NK-92 (cell line): ENCODE data around the gene APRT.
"Not testable (repeated sequence)": the region's sequence is repeated elsewhere in the genome, so short reads cannot be mapped to it uniquely, and the experiment has no call there.

Source experiments
- DNase-seq: peaks from one replicate; lab custom pipeline; 2025; ENCODE audit not compliant: unreplicated experiment; lab: John Stamatoyannopoulos, UW

The APRT gene

GRCh38 chr16:88774544-88775393, 37.0 kb downstream of the APRT start:
- DNase-seq, result no peak

GRCh38 chr16:88773812-88774291, 37.9 kb downstream of the APRT start:
- no peak for DNase-seq

DNA sequence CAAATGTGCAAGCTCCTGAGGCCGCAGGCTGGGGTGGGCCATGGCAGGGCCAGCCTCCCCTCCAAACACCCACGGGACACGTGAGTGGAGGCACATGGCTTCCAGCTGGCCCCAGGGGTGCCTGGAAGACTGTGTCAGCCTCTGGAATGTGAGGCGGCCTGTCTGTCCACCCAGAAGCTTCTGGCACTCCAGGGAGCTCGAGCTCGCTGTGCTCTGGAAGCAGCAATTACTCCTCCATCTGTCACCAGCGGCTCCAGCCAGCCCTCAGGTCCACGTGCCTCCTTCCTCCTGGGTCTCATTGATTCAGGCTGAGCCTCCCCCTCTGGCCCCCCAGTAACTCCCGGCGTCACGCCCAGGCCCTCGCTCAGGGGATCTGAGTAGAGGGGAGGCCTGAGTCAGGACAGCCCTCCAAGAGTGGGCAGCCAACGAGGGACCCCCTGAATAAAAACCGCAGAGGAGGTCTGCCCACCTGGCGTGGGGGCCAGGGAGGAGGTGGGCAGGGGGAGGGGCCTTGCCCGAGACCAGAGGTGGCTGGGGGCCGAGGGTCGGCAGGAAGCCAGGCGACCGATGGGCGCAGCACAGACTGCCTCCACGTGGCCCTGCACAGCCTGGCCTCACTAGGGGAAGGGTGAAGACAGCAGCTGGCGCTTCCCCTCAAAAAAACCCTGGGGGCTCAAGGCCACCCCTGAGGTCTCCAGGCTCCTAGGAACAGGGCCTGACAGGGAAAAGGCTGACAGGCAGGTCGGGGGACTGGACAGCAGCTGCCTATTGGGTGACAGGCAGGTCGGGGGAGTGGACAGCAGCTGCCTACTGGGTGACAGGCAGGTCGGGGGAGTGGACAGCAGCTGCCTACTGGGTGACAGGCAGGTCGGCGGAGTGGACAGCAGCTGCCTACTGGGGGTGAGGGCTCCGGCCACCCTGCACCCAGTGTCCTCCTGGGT, 38.6 kb downstream of the APRT start:
- no peak for DNase-seq

DNA sequence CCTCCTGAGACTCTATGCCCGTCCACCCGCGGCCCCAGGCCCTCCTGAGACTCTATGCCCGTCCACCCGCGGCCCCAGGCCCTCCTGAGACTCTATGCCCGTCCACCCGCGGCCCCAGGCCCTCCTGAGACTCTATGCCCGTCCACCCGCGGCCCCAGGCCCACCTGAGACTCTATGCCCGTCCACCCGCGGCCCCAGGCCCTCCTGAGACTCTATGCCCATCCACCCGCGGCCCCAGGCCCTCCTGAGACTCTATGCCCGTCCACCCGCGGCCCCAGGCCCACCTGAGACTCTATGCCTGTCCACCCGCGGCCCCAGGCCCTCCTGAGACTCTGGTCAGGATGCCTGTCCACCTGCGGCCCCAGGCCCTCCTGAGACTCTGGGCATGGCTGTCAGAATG, 39.9 kb downstream of the APRT start:
- not testable (repeated sequence) for DNase-seq

DNA sequence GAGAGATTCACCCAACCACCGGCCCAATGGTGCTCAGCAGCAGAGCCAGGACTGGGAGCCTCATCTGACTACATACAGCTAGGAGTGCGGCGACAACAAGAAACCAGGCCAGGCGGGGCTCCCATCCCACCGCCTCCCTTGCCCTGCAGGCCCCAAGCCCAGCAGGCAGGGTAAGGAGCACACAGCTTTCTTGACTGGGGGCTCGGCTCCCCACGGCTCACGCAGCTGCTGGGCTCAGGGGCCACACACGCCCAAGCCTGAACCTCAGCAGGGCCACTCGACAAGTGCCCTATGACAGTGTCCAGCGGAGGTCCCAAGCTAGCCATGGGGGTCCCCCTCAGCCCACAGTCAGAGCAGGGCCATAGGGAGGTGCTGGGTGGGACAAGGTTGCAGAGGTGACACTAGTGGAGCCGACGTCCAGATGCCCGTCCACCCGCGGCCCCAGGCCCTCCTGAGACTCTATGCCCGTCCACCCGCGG, 40.4 kb downstream of the APRT start:
- no peak for DNase-seq

GRCh38 chr16:88770461-88771293, 41.1 kb downstream of the APRT start:
- DNase-seq, result no peak

DNA sequence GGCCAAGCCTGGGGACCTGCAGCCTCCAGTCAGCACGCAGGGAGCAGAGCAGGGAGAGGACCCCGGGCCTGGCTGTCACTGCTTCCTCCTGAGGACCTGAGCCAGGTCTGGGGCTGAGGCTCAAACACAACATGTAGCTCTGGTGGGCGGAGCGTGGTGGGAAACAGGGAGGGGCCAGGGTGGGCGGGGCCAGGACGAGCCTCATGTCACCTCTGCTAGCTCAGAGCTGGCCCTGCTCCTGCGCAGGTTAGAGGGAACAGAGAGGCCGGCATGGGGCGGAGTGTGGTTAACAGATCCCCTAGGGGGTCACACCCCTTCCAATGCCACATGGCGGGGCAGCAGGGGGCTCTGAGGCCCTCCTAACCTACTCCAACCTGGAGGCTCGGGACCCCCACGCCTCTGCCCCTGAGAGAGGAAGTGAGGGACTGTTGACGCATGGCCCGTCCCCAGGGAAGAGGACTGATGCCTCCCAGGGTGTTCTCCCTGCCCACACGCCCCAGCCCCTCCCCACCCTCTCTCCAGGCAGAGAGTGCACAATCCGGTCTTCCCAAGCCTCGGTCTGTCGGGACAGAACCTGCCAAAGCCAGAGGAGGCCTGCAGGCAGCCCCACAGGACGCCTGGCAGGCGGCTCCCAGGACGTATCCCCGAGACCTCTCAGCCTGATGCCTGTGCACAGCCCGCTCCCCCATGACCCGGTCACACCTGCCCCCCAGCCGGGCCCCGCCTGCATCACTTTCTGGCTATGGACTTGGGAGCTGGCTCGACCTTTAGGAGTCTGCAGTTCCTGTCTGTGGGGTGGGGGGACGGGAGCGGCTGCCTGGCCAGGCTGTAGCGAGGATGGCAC, 41.9 kb downstream of the APRT start:
- no peak for DNase-seq

- no peak for DNase-seq
Measured at GRCh38 chr16:88768071-88768783, 43.5 kb downstream of the APRT start.

DNA sequence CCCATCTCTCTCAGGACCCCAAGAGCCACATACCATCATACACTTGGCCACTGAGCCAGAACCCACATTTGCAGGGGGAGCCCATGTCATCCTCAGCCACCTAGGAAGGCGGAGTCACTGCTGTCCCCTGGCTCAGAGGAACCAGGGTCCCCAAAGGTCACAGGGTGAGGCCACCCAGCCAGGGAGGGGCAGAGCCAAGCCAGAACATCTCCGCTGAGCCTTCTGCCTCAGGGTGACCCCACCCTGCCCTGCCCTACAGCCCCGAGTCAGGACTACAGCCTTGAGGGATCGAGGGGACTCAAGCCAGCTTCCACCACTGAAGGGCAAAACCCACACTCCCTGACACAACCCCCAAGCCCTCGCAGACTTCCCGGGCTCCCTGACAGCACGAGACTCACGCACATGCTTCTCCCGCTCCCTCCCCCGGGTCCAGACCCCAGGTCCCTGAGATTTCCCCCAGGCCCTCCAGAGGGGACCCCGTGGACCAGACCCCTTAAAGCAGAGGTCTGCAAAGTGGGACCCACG, 44.1 kb downstream of the APRT start:
- DNase-seq, result no peak

DNA sequence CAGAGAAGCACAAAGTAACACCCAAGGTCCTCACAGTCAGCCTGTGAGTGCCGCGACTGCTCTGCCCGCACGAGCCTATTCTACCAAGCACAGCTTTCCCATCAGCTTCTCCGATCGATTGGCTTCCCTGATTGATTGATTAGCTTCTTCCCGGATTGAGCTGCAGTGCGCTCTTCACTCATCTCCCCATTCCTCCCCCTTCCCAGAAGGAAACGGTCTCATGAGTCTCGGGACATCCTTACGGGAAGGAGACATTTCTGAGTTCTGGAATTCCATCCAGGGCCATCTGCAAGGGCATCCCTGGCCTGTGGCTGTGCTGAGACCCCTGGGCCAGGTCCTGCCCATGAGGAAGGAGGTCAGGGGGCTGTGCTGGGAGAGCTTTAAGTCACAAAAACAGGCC, 44.8 kb downstream of the APRT start:
- no peak for DNase-seq

DNA sequence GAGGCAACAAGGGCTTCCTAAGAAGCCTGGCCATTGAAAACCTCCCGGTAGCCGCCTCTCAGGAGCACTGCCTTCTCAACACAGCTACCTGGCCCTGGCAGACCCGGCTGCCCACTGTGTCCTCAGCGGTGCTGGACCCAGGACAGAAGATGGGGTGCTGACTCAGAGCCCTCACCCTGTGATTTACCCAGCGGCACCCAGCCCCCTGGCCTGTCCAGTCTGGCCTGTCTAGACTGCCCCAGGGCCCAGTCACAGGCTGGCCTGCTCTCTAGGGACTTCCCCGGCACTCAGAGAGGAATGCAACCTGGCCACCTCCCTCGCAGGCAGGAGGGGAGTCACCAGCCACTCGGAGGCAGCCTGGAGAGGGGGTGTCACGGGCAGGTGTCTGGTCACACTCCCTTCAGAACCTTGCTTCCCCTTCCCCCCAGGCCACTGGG, 46.8 kb downstream of the APRT start:
- no peak for DNase-seq

- DNase-seq, result no peak
Measured at GRCh38 chr16:88764080-88764479, 47.6 kb downstream of the APRT start.

DNA sequence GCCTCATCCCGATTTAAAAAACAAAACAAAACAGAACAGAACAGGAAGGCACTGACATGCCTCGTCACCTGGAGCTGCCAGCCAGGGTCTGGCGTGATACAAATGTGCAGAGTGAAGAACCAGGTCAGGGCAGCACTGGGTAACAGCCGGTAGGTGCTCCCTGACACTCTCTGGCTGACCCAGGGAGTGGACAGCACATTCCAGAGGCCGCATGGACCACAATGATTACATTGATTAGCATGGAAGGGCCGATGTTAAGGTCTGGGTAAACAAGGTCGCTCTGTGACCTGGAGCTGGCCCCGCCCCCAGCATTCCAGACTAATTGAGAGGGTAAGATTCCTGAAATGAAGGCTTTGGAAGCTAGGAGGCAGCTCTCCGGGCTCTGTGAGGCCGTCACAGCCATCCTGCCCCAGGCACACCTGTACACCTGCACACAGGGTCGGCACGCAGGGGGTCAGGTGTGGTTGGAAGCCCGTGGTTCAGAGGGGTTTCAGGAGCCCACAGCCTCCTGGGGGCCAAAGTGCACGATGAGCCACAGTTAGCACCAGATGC, 48.1 kb downstream of the APRT start:
- no peak for DNase-seq

GRCh38 chr16:88762941-88763340, 48.8 kb downstream of the APRT start:
- no peak for DNase-seq

DNA sequence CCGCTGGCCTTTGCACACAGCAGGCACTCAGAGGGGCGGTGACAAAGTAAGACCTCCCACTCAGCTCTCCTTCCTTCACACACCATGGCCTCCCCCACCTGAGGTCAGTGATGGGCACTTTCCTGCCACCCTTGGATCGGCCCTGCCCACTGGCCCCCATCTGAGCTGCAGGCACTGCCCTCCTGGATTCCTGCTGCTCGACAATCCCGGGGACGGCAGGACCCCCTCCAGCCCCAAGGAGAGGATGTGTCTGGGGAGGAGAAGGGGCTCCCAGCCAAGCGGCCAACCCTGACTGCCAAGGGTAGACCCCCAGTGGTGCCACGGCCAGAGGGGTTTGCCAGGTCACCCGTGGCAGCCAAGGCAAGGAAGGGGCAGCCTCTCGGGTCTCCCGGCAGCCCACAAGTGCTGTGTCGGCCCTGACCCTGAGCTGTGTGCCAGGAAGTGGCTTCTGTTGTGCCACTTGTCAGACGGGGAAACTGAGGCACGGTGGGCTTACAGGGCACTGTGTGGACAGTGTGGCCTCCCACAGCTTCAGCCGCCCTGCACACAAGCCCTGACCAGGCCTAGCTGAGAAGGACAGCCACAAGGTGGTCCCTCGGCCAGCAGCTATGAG, 49.4 kb downstream of the APRT start:
- DNase-seq, result no peak

DNA sequence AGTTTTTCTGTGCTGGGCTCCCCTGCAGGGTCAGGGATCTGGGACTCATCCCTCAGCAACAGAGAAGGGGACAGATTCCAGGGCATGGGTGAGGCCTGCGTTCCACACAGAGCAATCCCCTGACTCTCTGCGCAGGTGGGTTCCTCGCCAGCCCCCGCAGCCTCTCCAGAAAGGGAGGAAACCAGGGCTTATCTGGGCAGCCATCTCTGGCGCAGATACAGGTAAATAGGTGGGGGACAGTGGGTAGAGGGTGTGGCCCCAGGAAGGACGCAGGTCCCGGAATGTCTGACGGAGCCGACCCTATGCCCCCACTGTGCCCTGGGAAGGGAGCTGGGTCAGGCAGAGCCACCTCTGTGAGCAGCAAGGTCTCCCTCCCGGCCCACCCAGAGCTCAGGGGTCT, 49.9 kb downstream of the APRT start:
- DNase-seq, result no peak

DNA sequence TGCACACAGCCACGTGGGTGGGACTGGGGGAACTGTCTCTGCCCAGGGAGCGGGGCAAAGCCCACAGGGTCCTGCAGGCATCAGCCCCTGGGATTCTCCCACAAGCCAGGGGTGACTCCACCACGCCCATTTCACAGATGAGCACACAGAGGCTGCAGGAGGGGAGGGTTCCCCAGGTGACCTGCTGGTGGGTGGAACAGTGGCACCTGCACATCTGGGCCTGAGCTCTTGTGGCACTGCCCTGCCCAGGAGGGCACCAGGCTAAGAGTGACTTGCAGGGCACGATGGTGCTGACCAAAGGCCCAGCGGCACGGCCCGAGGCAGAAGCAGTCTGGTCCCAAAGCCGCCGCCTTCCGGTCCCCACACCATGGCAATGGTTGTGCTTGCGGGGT, 50.6 kb downstream of the APRT start:
- no peak for DNase-seq

- no peak for DNase-seq
Measured at GRCh38 chr16:88760424-88761142, 51.1 kb downstream of the APRT start.
